ENCODE measurements around the gene LONRF3.

LONRF3 gene

DNA sequence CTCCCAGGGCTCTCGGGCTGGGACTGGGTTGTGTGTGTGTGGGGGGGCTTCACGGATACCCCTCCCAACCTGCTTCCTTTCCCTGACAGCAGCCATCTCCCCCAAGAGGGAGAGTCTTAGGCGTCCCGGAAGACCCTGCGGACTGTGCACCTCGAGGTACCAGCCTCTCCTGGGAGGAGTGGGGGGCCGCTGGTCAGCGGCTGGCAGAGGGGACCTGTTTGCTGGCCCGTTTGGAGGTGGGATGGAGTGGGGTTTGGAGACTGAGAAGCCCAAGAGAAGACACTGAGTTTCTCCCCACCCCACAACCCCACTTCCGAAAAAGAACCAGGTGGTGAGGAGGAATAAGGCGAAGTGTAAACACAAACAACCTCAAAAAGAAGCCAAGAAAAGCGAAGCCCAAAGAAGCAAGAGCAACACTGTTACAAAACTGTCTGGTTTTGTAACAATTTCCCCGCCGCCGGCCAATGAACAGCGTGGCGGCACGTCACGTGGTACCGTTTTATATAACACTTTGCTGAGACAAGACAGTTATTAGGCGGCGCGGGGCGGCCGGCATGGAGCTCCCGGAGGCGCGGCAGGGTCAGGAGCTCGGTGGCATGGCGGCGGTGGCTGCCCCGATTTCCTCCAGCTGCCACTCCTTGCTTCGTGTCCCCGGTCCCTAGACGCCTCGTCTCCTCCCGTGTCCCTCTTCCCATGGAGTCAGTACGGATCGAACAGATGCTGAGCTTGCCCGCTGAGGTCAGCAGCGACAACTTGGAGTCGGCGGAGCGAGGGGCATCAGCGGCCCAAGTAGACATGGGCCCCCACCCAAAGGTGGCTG, at the start of gene LONRF3:
Gene LONRF3 (plus strand): TSS at position 531 of the 820 bp plus-strand sequence. CDS start 163 bp downstream, at position 694.
- DNase-seq: peak; percentile 59

DNA sequence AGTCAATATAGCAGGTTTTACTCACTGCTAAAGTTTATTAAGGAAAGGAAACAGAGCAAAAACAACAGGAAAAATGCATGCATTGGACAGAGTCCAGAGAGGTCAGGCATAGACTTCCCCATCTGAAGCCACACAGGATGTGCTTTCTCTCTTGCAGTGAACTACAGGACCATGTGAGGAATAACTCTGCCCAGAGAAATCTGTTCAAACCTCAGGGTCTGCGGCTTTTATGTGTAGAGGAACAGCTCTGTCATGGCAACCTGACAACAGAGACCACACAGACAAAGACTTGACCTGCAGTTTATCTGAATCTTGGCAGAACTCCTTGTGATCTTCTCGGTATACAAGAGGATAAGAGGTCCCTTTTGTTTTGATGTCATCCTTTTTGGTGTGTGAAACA, 46.3 kb upstream of the LONRF3 start:
- no peak for DNase-seq

DNA sequence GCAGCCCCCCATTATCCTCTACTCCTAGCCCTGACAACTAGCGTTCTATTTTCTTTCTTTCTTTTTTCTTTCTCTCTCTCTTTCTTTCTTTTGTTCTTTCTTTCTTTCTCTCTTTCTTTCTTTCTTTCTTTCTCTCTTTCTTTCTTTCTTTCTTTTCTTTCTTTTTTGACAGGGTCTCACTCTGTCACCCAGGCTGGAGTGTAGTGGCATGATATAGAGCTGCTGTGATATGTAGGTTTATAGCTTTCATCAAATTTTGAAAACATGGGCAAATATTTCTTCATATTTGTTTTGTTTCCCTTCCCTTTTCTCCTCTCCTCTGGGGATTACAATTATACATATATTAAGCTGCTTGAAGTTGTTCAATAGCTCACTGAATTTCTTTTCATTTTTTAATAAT, 39.1 kb upstream of the LONRF3 start:
- DNase-seq: no peak

DNA sequence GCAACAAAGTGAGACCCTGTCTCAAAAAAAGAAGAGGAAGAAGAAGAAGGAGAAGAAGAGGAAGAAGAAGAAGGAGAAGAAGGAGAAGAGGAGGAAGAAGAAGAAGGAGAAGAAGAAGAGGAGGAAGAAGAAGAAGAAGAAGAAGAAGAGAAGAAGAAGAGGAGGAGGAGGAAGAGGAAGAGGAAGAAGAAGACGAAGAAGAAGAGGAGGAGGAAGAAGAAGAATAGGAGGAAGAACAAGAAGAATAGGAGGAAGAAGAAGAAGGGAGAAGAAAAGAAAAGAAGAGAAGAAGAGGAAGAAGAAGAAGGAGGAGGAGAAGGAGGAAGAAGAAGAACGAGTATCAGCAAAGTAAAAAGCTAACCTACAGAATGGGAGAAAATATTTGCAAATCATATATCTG, 33.3 kb upstream of the LONRF3 start:
- DNase-seq: no peak

DNA sequence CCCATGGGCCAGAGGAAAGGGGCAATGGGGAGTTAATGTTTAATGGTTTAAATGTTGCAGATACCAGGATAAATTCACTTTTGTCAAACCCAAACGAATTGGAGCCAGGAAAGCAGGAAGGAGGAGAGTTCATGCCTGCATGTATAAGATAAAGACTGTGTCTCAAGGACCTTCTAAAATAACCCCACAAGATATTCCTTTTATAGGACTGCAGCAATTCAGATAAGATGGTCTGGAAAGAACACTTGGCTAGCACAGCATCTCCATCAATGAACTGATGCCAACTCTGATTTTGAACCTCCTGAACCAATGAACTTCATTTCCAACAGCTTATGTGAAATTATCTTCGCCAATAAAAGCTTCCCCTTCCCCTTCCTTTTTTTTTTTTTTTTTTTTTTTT, 31.3 kb upstream of the LONRF3 start:
- no peak for DNase-seq

DNA sequence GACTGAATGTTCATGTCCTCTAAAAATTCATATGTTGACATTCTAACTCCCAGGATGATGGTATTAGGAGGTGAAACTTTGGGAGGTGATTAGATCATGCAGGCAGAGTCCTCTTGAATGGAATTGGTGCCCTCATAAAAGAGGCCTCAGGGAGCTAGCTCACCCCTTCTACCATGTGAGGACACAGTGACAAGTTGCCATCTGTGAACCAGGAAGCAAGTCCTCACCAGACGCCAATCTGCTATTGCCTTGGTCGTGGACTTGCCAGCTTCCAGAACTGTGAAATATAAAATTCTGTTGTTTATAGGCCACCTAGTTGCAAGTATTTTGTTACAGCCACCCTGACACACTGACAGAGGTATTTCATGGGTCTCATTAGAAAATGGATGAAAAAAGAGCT, 28.5 kb upstream of the LONRF3 start:
- no peak for DNase-seq

DNA sequence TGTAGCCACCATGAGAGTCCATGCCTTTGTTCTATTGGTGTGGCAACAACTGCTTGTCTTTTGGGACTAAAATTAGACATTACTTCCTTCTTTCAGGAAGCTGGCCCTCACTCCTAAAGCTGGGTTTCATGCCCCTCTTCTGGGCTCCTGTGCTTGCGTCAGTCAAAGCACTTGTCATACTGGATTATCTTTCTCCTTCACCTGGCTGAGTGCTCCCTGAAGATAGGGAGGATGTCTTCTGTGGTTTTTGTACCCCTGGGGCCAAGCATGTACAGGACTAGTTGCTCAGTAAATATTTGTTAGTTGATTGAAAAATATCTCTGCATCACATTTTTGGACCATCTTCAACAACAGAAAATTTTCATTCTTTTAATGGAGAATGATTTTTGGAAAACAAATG, 26.1 kb upstream of the LONRF3 start:
- DNase-seq: no peak

DNA sequence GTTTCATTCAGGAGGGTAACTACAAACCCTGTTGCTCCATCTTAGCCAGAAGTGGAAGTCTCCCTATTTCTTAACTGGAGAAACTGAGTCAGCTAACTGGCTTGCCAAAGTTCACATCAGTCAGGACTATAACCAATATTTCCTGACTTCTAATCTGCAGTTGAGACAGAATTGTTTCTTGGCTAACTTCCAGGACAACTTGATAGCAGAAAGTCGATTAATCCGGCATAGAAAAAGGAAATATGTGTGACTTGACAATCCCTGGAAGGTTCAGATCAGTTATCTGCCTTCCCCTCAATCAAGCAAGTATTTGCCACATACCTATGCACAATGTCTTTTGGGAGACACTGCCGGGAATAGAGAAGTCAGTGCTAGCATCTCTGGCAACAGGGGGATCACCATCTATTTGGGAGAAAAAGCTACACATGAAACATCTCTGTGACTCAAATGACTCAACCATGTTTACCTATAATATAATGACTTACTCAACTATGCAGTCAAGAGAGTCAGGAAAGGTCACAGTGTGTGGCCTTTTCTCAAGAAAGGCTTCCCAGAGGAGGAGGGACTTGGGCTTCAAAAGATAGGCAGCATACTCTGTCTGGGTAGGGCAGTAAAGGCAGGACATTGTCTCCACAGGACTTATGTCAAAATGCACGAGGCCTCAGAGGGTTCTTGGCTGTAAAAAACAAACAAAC, 12.4 kb upstream of the LONRF3 start:
- no peak for DNase-seq

DNA sequence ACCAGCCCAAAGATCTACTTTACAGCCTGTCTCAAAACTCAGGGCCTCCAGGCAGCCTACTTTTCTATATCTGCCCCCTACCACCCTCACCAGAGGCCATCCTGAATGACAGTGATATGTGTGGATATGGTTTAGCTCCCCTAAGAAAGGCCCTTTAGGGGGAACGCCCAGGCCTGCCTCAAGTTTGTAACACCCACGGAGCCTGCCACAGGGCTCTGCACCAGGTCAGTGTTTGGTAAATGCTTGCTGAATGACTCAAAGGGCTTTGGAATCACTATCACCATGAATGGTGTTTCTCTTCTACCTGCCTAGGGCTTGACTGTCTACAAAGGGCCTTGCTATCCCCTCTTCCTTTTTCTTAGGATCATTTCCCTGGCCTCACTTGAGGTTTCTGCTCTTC, 11.3 kb upstream of the LONRF3 start:
- no peak for DNase-seq

DNA sequence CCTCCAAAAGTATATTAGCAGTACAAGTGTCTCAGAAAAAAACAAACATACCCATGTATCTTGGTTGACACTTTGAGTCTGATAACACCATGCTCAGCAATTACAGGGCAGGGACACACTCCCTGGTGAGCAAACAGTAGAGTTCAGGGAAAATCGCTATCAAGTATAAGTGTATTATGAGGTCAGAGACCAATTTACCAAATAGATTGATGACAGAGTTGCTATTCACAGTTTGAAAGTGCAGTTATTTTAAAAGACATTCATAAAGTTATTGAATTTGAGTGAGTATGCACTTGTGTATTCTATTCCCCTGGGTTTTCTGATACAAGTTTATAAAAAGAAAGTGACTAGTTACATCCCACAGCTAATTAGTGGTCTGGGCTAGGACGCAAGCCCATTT, 10.2 kb upstream of the LONRF3 start:
- DNase-seq: no peak

DNA sequence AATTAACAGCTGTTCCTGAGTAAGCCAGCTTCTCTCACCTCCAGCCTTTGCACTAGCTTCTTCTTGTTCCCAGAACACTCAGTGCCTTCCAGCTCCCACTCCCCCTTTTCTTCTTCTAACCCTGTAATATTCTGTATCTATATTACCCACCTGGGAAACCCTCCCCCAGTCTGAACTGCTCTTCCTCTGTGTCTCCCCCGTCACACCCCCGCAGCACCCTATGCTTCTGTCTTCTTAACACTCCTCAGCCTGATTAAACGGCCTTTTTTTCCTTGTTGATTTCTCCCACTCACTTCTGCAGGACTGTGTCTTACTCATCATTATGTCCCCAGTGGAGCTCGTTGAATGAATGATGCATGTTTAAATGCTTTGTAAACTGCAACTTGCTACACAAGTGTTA, 9.0 kb upstream of the LONRF3 start:
- DNase-seq: no peak

DNA sequence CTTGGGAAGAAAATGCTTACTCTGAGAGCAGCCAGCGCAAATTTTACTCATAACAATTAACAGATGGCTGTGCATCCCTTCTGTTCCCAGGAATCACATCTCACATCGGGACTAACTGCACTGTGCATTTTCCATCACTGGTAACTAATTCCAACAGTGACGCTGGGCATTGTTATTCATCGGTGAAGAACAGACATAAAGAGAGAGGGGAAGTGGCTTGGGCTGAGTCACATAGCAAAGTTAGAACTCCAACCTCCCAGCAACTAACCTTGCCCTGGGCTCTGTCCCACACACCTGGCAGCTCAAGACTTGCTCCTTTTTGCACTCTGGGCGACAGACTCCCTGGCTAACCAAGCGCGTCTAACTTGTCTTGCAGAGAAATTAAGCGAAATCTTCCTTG, 6.4 kb upstream of the LONRF3 start:
- DNase-seq: no peak

DNA sequence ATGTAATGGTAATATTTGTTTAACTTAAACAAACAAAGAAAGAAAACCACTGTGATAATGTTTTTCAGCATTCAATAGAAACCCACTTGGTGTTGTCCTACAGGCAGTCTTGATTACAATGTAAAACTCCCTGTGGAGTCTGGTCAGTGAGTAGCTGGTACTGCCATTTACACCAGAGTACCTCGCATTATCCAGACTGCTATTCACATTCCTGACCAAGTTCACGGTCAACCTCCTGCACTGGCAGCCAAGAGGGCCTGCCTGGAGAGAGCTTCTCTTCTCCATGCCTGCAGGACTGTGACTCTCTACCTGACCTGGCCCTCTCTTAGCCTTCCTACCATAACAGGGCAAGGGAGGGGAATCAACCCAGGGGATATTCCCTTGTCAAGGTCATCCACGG, 2.9 kb upstream of the LONRF3 start:
- DNase-seq: no peak

DNA sequence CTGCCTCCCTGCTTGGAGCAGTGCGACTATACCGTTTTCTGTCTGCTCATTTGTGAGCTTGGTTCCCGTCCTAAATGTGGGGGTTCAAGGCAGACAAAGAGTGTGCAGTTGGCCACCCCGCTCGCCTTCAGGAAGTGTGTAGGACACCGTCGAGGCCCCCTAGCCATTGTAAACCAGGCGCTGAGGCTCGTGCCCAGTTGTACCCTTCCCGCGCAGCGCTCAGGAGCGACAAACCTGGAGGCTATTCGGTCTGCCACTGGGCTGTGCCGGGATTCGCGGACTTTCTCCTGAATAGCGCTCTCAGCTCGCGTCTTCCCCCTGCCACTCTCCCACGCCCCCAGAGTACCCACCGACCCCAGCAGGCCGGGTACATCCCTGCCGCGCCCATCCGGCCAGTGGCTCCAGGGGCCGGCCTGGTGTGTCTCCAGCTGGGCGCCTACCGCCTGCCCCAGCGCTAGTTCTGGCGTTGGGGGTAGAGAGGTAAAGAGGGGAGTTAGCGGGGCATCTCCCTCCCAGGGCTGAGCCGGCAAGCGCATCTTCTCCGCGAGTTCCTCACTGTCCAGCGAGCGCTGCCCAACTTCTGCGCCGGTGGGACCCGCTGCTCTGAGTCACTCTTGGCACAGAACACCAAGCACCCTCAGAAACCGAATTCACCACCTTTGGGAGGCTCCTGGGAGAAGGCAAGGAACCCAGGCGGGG, 880 bp upstream of the LONRF3 start:
- DNase-seq: no peak

DNA sequence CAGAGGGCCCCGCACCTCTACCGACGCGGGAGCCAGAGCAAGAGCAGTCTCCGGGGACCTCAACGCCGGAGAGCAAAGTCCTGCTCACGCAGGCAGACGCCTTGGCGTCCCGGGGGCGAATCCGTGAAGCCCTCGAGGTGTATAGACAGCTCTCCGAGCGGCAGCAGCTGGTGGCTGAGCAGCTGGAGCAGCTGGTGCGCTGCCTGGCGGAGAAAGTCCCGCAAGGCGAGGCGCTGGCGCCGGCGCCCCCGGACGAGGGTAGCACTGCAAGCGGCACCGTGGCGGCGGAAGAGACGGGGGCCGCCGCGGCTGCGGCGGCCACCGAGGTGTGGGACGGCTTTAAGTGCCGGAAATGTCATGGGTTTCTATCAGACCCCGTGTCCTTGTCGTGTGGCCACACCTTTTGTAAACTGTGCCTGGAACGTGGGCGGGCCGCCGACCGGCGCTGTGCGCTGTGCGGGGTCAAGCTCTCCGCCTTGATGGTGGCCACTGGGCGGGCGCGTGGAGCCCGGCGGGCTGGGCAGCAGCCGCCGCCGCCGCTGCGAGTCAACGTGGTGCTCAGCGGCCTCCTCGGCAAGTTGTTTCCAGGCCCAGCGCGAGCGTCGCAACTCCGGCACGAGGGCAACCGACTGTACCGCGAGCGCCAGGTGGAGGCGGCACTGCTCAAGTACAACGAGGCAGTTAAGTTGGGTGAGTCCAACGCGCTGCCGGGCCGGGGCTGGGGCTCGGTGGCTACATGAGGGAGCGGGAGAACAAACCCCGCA, 672 bp downstream of the LONRF3 start:
- DNase-seq: peak; percentile 45

DNA sequence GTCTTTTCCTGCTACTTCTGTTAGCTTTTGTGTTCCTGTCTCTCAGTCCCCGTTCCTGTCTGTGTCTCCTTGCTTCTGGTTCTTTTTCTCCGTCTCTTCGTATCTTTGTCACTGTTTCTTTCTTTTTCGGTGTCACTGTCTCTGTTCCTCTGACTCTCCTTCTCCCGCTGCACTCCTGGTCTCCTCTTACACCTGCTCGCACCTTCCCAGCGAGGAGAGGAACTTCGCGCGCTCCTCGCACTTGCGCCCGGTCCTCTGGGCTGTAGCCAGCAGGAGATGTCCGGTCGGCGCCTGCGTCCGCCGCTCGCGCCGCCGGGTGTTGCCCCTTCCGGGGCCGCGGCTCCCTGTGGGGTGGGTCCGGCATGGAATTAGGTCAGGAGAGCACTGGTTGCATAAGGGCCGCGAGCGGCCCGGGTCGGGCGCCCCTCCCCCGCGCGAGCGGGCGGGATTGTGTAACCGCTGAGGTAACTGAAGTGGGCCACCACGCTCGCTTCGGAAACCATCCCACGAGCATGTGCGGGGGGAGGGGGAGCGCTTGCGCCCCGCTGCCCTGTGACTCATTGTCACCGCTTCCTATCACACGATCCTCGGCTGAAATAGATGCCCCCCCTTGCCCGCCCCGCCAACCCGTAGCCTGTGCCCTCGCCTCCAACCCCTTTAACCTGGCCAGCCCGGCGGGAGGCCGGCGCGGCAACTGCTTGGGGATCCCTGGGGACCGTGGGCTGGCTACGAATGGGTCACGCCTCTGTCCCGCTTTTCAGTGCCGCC, 1.6 kb downstream of the LONRF3 start:
- peak; percentile 73 for DNase-seq

DNA sequence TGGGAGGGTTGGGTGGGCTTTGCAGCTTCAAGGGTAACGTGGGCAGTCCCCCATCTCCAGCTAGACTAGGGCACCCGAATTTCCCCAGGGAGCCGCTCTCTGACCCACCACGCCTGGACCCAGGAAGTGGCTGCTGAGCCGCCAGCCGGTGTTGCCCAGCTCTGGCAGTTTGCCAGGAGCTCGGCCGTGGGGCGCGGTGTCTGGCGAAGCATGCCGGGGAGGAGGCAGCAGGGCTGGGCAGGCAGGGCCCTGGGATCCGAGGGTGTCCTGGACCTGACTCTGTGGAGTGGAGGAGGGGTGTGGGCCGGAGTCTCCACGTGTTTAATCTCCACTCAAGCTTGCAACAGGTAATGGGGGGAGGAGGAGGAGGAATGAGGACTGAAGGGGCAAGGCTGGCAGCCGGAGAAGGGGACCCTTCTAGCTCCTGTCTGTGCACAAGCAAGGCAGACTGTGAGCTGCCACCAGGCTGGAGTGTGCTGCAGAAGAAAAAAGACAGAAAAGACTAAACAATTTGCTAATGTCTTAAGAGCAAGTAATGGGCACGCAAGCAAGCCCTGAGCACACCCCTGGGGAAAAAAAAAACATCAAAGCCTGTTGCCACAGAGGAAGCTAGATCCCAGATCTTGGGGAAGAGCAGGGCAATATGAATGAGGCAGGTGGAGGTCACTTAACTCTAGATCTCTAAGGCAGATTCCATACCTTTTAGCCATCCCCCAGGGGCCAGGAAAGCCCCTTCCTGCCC, 2.4 kb downstream of the LONRF3 start:
- DNase-seq: peak; percentile 11

DNA sequence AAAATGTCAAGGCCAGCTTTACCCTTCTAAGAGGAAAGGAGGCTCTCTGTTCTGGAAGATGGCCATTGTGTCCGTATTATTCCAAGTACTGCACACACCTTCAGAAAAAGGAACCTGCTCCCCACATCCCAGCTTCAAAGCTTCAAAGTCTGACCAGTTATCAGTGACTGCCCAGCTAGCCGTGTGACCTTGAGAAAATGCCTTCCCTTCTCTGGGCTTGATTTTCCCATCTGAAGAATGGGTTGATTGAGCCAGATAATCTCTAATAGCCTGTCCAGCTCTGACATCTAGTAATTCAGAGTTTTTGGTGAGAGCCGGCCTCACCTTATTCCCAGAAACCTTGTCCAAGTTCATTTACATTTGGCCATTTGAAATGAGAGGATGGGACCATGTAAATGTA, 3.0 kb downstream of the LONRF3 start:
- no peak for DNase-seq

DNA sequence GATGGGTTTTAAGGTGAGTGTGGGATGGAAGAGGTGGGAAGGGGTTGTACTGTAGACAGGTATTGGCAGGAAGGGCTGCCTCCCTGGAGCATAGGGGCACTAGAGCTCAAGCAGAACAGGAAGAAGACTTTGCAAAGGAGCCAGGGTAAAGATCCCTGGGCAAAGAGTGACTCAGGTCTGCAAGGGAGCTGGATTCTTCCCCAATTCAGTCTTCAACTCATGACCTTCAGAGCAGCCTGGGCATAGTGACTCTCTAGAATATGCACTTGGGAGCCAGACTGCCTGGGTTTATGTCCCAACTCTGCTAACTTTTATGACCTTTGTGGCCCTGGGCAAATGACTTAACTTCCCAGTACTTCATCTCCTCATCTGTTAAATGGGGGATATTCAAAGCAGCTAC, 4.0 kb downstream of the LONRF3 start:
- no peak for DNase-seq

DNA sequence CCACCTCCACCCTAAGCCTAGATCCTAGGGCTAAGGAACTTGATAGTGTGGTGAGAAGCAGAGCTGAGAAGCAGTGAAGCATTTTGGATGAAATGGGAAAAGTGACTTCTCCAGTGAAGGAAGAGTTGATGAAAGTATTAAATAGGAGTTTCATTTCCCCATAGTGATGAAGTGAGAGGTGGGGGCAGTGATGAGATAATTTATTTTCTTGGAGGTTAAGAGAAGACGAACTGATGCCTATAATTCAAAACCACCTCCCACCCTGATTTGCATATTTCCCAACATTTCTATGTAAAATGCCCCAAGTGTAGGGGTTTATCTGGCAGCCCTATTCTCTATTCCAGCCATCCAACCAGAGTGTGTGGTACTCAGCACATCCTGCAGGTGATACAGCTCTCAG, 6.3 kb downstream of the LONRF3 start:
- DNase-seq: no peak

DNA sequence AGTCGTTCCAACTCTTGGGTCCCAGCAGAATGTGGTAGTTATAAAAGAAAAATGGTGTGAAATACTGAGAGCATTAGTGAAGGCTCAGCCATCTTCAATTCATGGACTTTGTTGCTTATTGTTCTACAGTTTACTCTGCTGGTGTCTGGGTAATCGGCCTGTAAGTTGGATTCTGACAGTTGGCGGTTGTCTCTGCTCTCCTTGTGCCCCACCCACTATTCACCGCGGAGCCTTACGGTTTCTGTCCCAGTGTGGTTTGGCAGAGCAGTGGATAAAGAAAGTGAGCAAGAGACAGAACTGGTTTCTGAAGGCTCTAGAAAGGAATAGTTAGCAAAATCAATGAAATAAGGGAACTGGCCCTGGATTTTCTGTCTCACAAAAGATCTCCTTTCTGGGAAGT, 9.1 kb downstream of the LONRF3 start:
- no peak for DNase-seq

DNA sequence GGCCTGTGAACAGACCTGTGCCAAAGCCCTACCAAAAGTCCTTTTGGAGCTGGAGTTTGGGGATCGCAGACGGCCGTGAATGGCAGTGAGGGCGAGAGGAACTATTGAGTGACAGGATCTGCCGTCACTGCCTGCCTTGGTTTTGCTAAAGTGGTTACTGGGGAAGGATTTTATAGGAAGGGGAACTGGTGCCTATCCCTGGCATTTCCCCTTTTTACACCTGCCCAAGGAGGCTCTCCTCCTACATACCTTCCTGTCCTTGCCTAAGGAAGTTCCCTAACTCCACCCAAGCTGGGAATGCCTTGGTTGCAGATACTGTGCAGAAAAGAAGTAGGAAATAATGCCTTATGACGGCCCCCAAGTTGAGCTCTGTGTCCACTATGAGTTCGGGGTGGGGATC, 14.5 kb downstream of the LONRF3 start:
- DNase-seq: no peak
